Esophagus muscularis mucosa (tissue), 4 donors: ENCODE results near the gene RASD1. TPM values are rescaled to one million over a fixed set of nuclear protein-coding genes. Genes with fewer than 3 reads are reported as not detected.

Experiments
- DNase-seq: peaks from one replicate; pipeline ENCODE4 v3.0.0-alpha.2; 2017; ENCODE audit errors: extremely low spot score
- H3K27ac ChIP-seq, 4 donors: fragments of 200-600 bp; sonication (generic); replicated peaks in 1 of 4; 1 replicate in 3 of 4; 2 replicates in 1 of 4; pipeline ENCODE4 v1.5.1; 2016 to 2019; ENCODE audit warnings: mild to moderate bottlenecking in 1 of 4
- H3K27me3 ChIP-seq, 4 donors: fragments of 200-600 bp; sonication (generic); one replicate each; pipeline versions ENCODE4 v1.5.1 to v1.6.0; 2016 to 2019
- H3K36me3 ChIP-seq, 4 donors: fragments of 200-600 bp; sonication (generic); one replicate each; pipeline ENCODE4 v1.5.1; 2016 to 2019
- H3K4me1 ChIP-seq, 4 donors: fragments of 200-600 bp; sonication (generic); one replicate each; pipeline ENCODE4 v1.5.1; 2016 to 2019
- H3K4me3 ChIP-seq, 4 donors: fragments of 200-600 bp; sonication (generic); 1 replicate in 2 of 4; 2 replicates in 2 of 4; pipeline ENCODE4 v1.5.1; 2016 to 2019; ENCODE audit warnings: mild to moderate bottlenecking in 4 of 4, moderate library complexity in 1 of 4
- H3K9me3 ChIP-seq, 4 donors: fragments of 200-600 bp; sonication (generic); 1 replicate in 3 of 4; 2 replicates in 1 of 4; pipeline ENCODE4 v1.5.1; 2016 to 2019
- CTCF ChIP-seq, 3 experiments: fragments of 200-600 bp in 2 of 3; fragments of 450-650 bp in 1 of 3; sonication (generic) in 2 of 3; IDR thresholded peaks; one replicate each; pipeline ENCODE4 v1.5.1; 2017 to 2019; ENCODE audit warnings: antibody characterized with exemption in 3 of 3, mild to moderate bottlenecking in 2 of 3, moderate library complexity in 1 of 3
- EP300 ChIP-seq: sonication (generic); formaldehyde crosslinking; IDR thresholded peaks from one replicate; pipeline ENCODE4 v1.6.1; 2017; ENCODE audit warnings: antibody characterized with exemption
- POLR2A ChIP-seq: fragments of 450-650 bp; IDR thresholded peaks from one replicate; pipeline ENCODE4 v1.6.1; 2017; ENCODE audit warnings: antibody characterized with exemption, moderate library complexity, mild to moderate bottlenecking, low read depth
- POLR2AphosphoS5 ChIP-seq, 2 donors: sonication (generic); formaldehyde crosslinking; IDR thresholded peaks; one replicate each; pipeline ENCODE4 v1.6.1; 2017; ENCODE audit warnings: antibody characterized with exemption in 2 of 2
- WGBS: methylation state at CpG from one replicate; pipeline ENCODE4 v1.1.5; 2018; 5-methylcytosine and 5-hydroxymethylcytosine counted together
- intact Hi-C: fragments of 100-400 bp; cut with DNase I; formaldehyde crosslinking; loops from one replicate; pipeline ENCODE4 v1.15.1; 2023
- total RNA-seq, 4 donors: library from RNA; depleted of rRNA; stranded (reverse); fragments of >200 nt; gene quantifications; one replicate each; pipeline versions ENCODE4 v1.1.0 to v1.2.1, GENCODE V29; 2016

Gene RASD1
- total RNA-seq, 4 donors from 2014 or later: 5.0 to 17.9 (median 13.3) TPM

GRCh38 chr17:17485420-17485819 is 10.8 kb downstream of the RASD1 start:
- Histone ChIP-seq H3K4me3 (no peak overlapping the region), H3K4me1 (peaks cover 17 to 43% (median 19%) of the 10 kb centered on the region in 4 donors), H3K9me3 (no peaks in the 10 kb centered on the region), H3K27ac (no peak overlapping the region), H3K36me3 (peaks cover 0 to 59% (median 24%) of the 10 kb centered on the region in 4 donors), H3K27me3 (no peaks in the 10 kb centered on the region)
- intact Hi-C loops: no loop called here
- no peak for DNase-seq
- TF ChIP-seq EP300 (no peak), POLR2AphosphoS5 (IDR thresholded peaks at IDR 0.05) (no peak), POLR2A (no peak), CTCF (IDR thresholded peaks at IDR 0.05) (no peak)
- 90% methylated on average over 6 of the region's 6 CpGs for WGBS

GRCh38 chr17:17484451-17484899 is 11.7 kb downstream of the RASD1 start:
- Histone ChIP-seq H3K27ac (no peak overlapping the region), H3K36me3 (peaks cover 0 to 57% (median 29%) of the 10 kb centered on the region in 4 donors), H3K27me3 (no peaks in the 10 kb centered on the region), H3K9me3 (no peaks in the 10 kb centered on the region), H3K4me1 (peaks cover 25 to 49% (median 27%) of the 10 kb centered on the region in 4 donors), H3K4me3 (no peak overlapping the region)
- 77% methylated on average over 12 of the region's 12 CpGs for WGBS
- intact Hi-C loops: no loop called here
- no peak for DNase-seq
- TF ChIP-seq POLR2A (no peak), EP300 (no peak), CTCF (IDR thresholded peaks at IDR 0.05) (no peak), POLR2AphosphoS5 (IDR thresholded peaks at IDR 0.05) (no peak)

- TF ChIP-seq EP300 (no peak), POLR2A (no peak), POLR2AphosphoS5 (IDR thresholded peaks at IDR 0.05) (no peak), CTCF (IDR thresholded peaks at IDR 0.05) (no peak)
- no peaks in the 10 kb centered on the region for H3K27me3 ChIP-seq
- WGBS: 69% methylated on average over 5 of the region's 5 CpGs
- no peak overlapping the region for H3K27ac ChIP-seq
- no peak overlapping the region for H3K4me3 ChIP-seq
- H3K36me3 ChIP-seq: peaks cover 0 to 33% (median 11%) of the 10 kb centered on the region in 4 donors
- intact Hi-C loops: no loop called here
- no peaks in the 10 kb centered on the region for H3K9me3 ChIP-seq
- no peak for DNase-seq
- H3K4me1 ChIP-seq: peaks cover 46 to 66% (median 50%) of the 10 kb centered on the region in 4 donors
Observed at GRCh38 chr17:17481860-17482259, 14.3 kb downstream of the RASD1 start.

- WGBS: 78% methylated on average over 6 of the region's 6 CpGs
- Histone ChIP-seq H3K4me1 (peaks cover 50 to 68% (median 55%) of the 10 kb centered on the region in 4 donors), H3K36me3 (peaks cover 0 to 22% (median 7%) of the 10 kb centered on the region in 4 donors), H3K27me3 (no peaks in the 10 kb centered on the region), H3K4me3 (no peak overlapping the region), H3K27ac (no peak overlapping the region), H3K9me3 (no peaks in the 10 kb centered on the region)
- intact Hi-C loops: no loop called here
- DNase-seq: no peak
- no peak for TF ChIP-seq CTCF (IDR thresholded peaks at IDR 0.05)
- no peak for TF ChIP-seq POLR2A
- TF ChIP-seq POLR2AphosphoS5 (IDR thresholded peaks at IDR 0.05): no peak
- no peak for TF ChIP-seq EP300
Observed at GRCh38 chr17:17480593-17481148, 15.5 kb downstream of the RASD1 start.

GRCh38 chr17:17479209-17479608 is 17.0 kb downstream of the RASD1 start:
- Histone ChIP-seq H3K4me3 (no peak overlapping the region), H3K27ac (no peak overlapping the region), H3K4me1 (peaks cover 50 to 58% (median 53%) of the 10 kb centered on the region in 4 donors), H3K9me3 (no peaks in the 10 kb centered on the region), H3K27me3 (no peaks in the 10 kb centered on the region), H3K36me3 (peaks cover 0 to 14% (median 5%) of the 10 kb centered on the region in 4 donors)
- intact Hi-C loops: no loop called here
- no peak for TF ChIP-seq POLR2A
- no peak for TF ChIP-seq CTCF (IDR thresholded peaks at IDR 0.05)
- no peak for TF ChIP-seq POLR2AphosphoS5 (IDR thresholded peaks at IDR 0.05)
- no peak for TF ChIP-seq EP300
- DNase-seq: no peak
- WGBS: 92% methylated on average over 3 of the region's 3 CpGs
